Stimulated activated CD8-positive, alpha-beta memory T cell treated with anti-CD3 and anti-CD28 coated beads, Interleukin-12 subunit alpha, Interleukin-12 subunit beta, amount 100 ng/mL, for 1 hour (primary cell): Measurements from ENCODE around the gene USP35.
A peak's percentile ranks its signal among the peaks of the same experiment; 100 is the strongest.

Source experiments
- DNase-seq: peaks from one replicate; pipeline ENCODE4 v3.0.0-alpha.2; 2020; ENCODE audit warnings: low read depth

USP35 gene

GRCh38 chr11:78196661-78197091 is 8.0 kb downstream of the USP35 start:
- DNase-seq: no peak

- DNase-seq: no peak
Measured at GRCh38 chr11:78197816-78198215, 9.1 kb downstream of the USP35 start.

DNA sequence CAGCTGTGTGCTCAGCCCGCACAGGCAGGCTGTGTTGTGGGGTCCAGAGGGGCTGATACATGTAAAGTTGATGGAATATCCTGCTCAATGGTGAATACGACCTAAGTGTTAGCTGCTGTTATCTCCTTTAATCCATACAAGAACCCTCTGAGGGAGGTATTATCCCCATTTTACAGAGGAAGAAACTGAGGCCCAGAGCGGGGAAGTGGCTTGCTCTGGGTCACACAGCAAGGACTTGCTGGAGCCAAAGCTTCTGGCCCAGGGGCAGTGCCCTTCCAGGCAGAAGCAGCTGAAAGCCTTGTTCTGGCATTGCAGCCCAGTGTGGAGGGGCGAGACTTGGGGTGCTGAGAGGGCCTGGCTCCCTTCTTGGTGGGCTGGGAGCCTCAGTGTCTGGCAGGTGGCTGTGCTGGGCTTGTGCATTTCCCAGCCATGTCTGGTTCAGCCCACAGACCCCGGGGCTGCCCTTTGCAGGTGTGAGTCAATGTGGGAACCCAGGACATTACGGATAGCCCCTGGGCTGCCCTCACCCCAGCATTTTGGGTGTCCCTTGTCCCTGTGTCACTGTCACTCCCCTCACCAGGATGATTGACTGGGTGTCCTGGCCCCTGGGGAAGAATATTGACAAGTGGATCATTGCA is 10.4 kb downstream of the USP35 start:
- DNase-seq: no peak

- DNase-seq: no peak
Measured at GRCh38 chr11:78199653-78200015, 10.9 kb downstream of the USP35 start.

DNA sequence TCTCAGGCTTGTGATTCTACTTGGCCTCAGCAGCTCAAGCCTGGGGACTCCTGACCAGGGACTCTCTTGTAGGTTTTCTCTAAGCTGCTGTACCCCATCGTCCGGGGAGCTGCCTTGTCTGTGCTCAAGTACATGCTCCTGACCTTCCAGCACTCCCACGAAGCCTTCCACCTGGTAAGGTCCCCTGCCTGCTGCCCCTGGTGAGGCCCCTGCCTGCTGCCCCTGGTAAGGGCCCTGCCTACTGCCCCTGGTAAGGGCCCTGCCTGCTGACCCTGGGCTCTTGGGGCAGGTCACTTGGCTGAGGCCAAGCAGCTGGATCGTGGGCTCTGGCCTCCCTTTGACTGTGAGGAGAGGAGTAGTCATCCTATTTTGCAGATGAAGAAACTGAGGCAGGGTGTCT is 11.3 kb downstream of the USP35 start:
- no peak for DNase-seq

DNA sequence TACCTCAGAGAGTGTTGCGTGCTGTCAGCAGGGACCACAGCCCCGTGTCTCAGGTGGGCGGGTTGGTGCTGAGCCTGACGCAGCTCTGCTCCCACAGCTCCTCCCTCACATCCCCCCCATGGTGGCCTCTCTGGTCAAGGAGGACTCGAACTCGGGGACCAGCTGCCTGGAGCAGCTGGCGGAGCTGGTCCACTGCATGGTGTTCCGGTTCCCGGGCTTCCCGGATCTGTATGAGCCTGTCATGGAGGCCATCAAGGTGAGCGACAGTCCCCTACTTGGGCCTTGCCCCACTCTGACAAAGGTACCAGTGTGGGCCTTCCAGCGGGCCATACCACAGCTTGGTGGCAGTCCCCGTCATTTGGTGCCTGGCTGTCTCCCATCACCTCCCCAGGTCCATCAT is 11.8 kb downstream of the USP35 start:
- no peak for DNase-seq

DNA sequence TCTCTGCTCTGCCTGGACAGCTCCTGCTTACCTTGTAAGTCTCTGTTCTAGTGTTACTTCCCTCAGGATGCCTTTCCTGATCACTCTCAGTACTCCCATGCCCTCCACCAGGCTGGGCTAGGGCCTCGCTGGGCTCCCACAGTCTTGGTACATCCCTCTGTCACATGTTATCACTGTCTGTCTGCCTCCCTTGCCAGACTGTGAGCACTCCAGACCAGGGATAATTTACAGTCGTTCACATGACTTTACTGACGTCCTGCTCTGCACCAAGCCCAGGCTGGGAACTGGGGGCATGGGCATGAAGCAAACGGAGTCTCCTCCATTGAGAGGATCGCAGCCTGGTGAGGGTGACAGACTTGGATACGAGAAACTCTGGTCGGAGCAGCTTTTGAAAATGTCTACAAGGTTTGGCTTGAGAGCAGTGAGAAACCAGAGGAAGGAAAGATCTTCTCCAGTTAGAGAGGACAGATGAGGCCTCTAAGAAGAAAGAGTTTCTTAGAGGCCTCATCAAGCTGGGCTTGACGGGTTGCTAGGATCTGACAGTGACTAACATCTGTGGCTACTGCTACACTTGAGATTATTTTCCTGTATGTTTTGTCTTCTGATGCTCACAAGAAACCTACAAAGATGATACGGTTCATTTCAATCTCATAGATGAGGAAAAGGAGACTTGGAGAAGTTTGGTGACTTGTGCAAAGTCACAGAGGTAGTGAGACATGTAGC is 12.5 kb downstream of the USP35 start:
- no peak for DNase-seq

GRCh38 chr11:78202733-78203167 is 14.0 kb downstream of the USP35 start:
- peak; percentile 27 for DNase-seq

GRCh38 chr11:78203184-78203583 is 14.5 kb downstream of the USP35 start:
- peak; percentile 38 for DNase-seq

DNA sequence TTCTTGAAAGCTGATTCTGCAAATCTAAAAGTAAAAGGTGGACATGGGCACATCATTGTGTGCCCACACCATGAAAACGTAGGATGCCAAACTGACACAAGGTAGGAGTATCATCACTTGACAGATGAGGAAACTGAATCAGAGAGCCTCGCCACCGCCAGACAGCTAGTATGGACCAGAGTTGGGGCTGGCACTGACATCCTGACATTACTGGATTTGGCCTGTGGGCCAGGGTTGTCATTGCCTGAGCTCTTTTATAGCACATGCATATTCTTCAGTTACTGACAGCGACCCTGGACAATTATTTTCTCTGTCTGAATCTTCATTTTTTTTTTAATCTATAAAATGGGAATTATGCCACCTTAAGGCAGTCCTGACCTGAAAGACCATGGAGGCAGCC is 16.5 kb downstream of the USP35 start:
- DNase-seq: no peak

- DNase-seq: no peak
Measured at GRCh38 chr11:78205691-78206090, 17.0 kb downstream of the USP35 start.

DNA sequence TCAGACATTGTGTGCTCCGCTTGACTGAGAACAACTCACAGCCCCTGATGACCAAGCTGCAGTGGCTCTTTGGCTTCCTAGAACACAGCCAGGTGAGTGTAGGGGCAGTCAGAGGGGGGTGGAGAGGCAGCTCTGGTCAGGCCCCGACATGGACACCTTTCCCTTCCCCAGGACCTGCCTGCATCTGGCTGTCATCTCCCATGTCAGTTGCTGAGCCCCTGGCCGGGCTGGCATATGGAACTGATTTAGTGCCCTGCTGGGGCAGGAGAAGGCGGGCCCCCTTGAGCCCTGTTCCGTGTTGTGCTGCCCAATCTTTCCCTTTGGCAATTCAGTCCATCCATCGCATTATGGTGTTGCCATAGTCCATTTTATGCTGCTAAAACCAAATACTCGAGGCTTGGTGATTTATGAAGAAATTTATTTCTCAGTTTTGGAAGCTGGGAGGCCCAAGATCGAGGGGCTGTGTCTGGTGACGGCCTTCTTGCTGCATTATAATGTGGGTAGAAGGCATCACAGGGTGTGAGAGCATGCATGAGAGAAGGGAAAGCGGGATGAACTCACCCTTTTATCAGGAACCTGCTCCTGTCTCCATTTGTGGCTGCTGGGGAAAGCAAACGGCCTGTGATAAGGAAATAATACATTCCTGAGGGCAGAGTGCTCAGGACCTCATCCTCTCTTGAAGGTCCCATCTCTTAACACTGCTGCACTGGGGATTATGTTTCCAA is 19.0 kb downstream of the USP35 start:
- DNase-seq: no peak

DNA sequence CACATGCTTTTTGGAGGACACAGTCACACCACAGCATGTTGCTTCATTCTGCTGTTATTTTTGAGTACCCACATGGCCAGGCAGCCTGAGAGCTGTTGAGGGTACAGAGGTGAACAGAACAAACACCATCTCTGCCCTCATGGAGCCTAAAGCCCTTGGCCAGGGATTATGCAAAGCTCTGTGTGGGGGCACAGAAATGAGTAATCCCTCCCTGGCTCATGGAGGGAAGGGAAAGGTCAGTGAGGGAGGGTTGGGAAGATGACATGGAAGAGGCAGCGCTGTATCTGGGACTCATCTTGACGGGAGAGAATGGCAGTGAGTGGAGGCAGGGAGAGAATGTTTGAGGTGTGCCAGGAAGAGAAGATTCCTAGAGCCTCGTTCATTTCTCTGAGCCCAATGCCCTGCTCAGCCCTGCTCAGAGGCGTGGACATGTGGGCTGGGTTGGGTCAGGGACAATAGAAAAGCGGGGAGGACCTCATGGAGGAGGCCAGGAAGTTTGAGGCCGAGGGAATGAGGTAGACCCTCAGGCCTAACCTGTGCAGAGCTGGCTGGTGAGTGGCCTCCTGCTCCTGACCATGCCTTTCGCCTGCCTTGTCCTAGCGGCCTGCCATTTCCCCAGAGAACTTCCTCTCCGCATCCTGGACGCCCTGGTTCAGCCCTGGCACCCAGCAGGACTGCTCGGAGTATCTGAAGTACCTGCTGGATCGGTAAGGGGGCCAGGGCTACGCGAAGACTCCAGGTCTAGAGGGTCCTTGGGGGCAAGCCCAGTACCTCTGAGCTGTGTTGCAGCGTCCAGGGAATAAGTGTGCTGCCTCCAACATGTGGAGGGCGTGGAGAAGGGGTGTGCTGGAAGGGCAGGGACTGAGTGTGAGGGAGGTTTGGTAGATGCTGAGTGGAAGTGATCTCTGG is 19.8 kb downstream of the USP35 start:
- no peak for DNase-seq

- DNase-seq: no peak
Measured at GRCh38 chr11:78209478-78209877, 20.8 kb downstream of the USP35 start.

DNA sequence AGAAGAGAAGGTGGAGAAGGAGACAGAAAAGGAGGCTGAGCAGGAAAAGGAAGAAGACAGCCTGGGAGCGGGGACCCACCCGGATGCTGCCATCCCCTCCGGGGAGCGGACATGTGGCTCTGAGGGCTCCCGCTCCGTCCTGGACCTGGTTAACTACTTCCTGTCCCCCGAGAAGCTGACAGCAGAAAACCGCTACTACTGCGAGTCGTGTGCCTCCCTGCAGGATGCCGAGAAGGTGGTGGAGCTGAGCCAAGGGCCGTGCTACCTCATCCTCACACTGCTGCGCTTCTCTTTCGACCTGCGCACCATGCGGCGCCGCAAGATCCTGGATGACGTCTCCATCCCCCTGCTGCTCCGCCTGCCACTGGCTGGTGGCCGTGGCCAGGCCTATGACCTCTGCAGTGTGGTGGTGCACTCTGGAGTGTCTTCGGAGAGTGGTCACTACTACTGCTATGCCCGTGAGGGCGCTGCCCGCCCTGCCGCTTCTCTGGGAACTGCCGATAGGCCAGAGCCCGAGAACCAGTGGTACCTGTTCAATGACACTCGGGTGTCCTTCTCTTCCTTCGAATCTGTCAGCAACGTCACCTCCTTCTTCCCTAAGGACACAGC is 21.4 kb downstream of the USP35 start:
- no peak for DNase-seq

GRCh38 chr11:78211565-78211964 is 22.8 kb downstream of the USP35 start:
- DNase-seq: no peak

- DNase-seq: no peak
Measured at GRCh38 chr11:78212586-78213371, 24.1 kb downstream of the USP35 start.

GRCh38 chr11:78213526-78214330 is 25.0 kb downstream of the USP35 start:
- no peak for DNase-seq

DNA sequence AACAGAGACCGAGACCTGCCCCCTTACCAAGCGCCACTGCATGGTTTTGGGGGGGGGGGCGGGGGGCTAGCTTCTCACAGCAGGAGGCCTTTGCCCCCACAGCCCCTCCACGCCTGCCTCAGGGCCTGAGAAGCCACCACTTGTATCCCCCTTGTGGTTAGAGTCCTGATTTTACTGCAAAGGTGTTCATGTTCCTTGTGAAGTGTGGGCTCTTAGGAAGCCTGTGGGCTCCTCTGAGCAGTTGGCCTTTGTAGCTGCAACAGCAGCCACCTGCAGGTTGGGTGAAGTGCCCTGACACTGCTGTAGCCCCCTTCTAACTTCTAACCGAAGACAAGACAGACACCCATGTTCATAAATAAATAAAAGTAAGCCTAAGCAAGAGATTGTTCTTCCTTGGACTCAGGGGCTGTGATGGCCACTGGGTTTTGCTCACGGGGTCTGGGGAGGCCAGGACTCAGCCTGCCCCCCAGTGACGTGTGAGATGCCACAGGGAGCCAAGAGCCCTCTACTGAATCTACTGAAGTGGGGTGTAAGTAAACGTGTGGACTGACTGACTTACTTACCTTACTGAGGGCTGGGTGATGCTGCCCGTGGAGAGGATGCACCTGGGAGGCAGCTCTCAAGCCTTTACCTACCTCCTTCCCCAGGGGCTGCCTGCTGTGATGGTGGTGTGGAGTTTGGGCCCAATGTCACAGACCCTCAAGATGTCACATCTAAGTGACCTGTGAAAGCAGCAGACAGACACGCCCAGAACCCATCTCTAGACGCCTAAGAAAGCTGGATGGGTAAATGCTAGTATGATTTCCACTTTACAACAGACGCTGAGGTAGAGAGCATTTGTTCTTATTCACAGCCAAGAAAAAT is 25.8 kb downstream of the USP35 start:
- DNase-seq: no peak
